ENCODE results near the gene SLC50A1. TPM values are rescaled to one million over a fixed set of nuclear protein-coding genes. Genes with fewer than 3 reads are reported as not detected.

The SLC50A1 gene
- total RNA-seq, 1 experiment from 2014 or later = 67.4 TPM

GRCh38 chr1:155171836-155172731 is 36.4 kb downstream of the SLC50A1 start:
- Histone ChIP-seq H3K4me1 (ENCODE audit: control insufficient read depth, insufficient read depth, low read length) (peaks cover 29% of the 10 kb centered on the region), H3K36me3 (ENCODE audit: control insufficient read depth, insufficient read depth, low read length) (no peaks in the 10 kb centered on the region; the same call in 1 of the 2 replicates), H3K27me3 (ENCODE audit: control insufficient read depth, insufficient read depth, low read length) (no peaks in the 10 kb centered on the region), H3K4me3 (ENCODE audit: low read depth in 2 of 2, low read length in 2 of 2) (peak overlapping the region; percentile 88 to 89), H3K9me3 (ENCODE audit: control insufficient read depth, insufficient read depth, low read depth, low read length) (no peaks in the 10 kb centered on the region), H3K27ac (ENCODE audit: low read length) (peak overlapping the region; percentile 92)
- ChIA-PET POLR2A (interaction anchor here (0.6 to 0.7 kb wide), 4 partner anchors 73 to 1520 kb away, joined by 3 to 4 read pairs (median 3); no protein-coding TSS in a partner anchor), CTCF (interaction anchor here (0.8 to 1.9 kb wide), 5 partner anchors 21 to 87 kb away, joined by 3 to 15 read pairs (median 5); no protein-coding TSS in a partner anchor)
- in situ Hi-C loops (cut with HindIII; ENCODE audit: low pct_unique_long_range_greater_than_20kb, low sequenced_read_pairs) (no loop called here), intact Hi-C loops (cut with micrococcal nuclease; ENCODE audit: unreplicated experiment) (no loop called here)
- TF ChIP-seq, protein P1, sequence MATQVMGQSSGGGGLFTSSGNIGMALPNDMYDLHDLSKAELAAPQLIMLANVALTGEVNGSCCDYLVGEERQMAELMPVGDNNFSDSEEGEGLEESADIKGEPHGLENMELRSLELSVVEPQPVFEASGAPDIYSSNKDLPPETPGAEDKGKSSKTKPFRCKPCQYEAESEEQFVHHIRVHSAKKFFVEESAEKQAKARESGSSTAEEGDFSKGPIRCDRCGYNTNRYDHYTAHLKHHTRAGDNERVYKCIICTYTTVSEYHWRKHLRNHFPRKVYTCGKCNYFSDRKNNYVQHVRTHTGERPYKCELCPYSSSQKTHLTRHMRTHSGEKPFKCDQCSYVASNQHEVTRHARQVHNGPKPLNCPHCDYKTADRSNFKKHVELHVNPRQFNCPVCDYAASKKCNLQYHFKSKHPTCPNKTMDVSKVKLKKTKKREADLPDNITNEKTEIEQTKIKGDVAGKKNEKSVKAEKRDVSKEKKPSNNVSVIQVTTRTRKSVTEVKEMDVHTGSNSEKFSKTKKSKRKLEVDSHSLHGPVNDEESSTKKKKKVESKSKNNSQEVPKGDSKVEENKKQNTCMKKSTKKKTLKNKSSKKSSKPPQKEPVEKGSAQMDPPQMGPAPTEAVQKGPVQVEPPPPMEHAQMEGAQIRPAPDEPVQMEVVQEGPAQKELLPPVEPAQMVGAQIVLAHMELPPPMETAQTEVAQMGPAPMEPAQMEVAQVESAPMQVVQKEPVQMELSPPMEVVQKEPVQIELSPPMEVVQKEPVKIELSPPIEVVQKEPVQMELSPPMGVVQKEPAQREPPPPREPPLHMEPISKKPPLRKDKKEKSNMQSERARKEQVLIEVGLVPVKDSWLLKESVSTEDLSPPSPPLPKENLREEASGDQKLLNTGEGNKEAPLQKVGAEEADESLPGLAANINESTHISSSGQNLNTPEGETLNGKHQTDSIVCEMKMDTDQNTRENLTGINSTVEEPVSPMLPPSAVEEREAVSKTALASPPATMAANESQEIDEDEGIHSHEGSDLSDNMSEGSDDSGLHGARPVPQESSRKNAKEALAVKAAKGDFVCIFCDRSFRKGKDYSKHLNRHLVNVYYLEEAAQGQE (IDR thresholded peaks at IDR 0.05; ENCODE audit: insufficient read depth in 1 of 2, low read depth in 2 of 2, low read length in 1 of 2) = no peak
- TF ChIP-seq TCF7L2 (IDR thresholded peaks at IDR 0.05; ENCODE audit: low read depth, low read length) (no peak), CTCF (IDR thresholded peaks at IDR 0.05) (no peak), POLR2AphosphoS5 (IDR thresholded peaks at IDR 0.05; ENCODE audit: low read depth, low read length) (no peak), SIN3A (IDR thresholded peaks at IDR 0.05; ENCODE audit: borderline replicate concordance, insufficient read depth, low read depth, low read length) (no peak)
- BruUV-seq (replicated peaks) = no TSS peak
- ATAC-seq (peak; percentile 27; the same call in 1 of the 2 replicates), DNase-seq (ENCODE audit: low read depth, low spot score) (no peak)

- TF ChIP-seq, protein P1 (IDR thresholded peaks at IDR 0.05; ENCODE audit: insufficient read depth in 1 of 2, low read depth in 2 of 2, low read length in 1 of 2) = 0 out of 4 replicates have a peak, but pooled peaks of 1 of the 2 experiments have one; percentile 46
- TF ChIP-seq POLR2AphosphoS5 (IDR thresholded peaks at IDR 0.05; ENCODE audit: low read depth, low read length) = peak; percentile 96
- TF ChIP-seq TCF7L2 (IDR thresholded peaks at IDR 0.05; ENCODE audit: low read depth, low read length) = peak; percentile 44; the same call in 1 of the 2 replicates
- TF ChIP-seq SIN3A (IDR thresholded peaks at IDR 0.05; ENCODE audit: borderline replicate concordance, insufficient read depth, low read depth, low read length) = peak; percentile 13; the same call in 1 of the 2 replicates
- TF ChIP-seq CTCF (IDR thresholded peaks at IDR 0.05) = peak; percentile 97
- peak within 1 kb of the TSS; percentile 88 to 89 for H3K4me3 ChIP-seq (ENCODE audit: low read depth in 2 of 2, low read length in 2 of 2)
- in situ Hi-C loops (cut with HindIII; ENCODE audit: low pct_unique_long_range_greater_than_20kb, low sequenced_read_pairs) = no loop called here
- ATAC-seq (peak; percentile 81), DNase-seq (ENCODE audit: low read depth, low spot score) (peak; percentile 89)
- H3K36me3 ChIP-seq (ENCODE audit: control insufficient read depth, insufficient read depth, low read length) = no peaks in the 10 kb centered on the region; the same call in 1 of the 2 replicates
- intact Hi-C loops (cut with micrococcal nuclease; ENCODE audit: unreplicated experiment) = no loop called here
- H3K27ac ChIP-seq (ENCODE audit: low read length) = peak within 1 kb of the TSS; percentile 92
- POLR2A ChIA-PET = interaction anchor here (0.5 to 2.5 kb wide), 6 partner anchors 21 to 1521 kb away, joined by 3 to 18 read pairs (median 4); no protein-coding TSS in a partner anchor
- no peaks in the 10 kb centered on the region for H3K9me3 ChIP-seq (ENCODE audit: control insufficient read depth, insufficient read depth, low read depth, low read length)
- H3K27me3 ChIP-seq (ENCODE audit: control insufficient read depth, insufficient read depth, low read length) = no peaks in the 10 kb centered on the region
- BruUV-seq (replicated peaks) = no TSS peak
- CTCF ChIA-PET = interaction anchor here (0.5 to 1.9 kb wide), 13 partner anchors 8 to 88 kb away, joined by 3 to 15 read pairs (median 4); no protein-coding TSS in a partner anchor
- H3K4me1 ChIP-seq (ENCODE audit: control insufficient read depth, insufficient read depth, low read length) = peaks cover 24% of the 10 kb centered on the region
These were observed 37.3 kb downstream of the SLC50A1 start, which contains the start of gene KRTCAP2 for GRCh38 chr1:155172732-155173477. KRTCAP2 (minus strand) TSS chr1:155173304; CDS start chr1:155173224, 80 bp downstream.

Measured in Panc1 (cell line).